CD4-positive, alpha-beta T cell treated with Interleukin-15 for 4 hours (primary cell): ENCODE results near the gene FAM13A.

Source experiments
- DNase-seq: peaks from one replicate; pipeline ENCODE4 v3.0.0-alpha.2; 2020; ENCODE audit warnings: low spot score

Gene FAM13A

GRCh38 chr4:88713782-88714181 lies 343.2 kb downstream of the FAM13A start:
- DNase-seq: no peak

- no peak for DNase-seq
These were observed 347.0 kb downstream of the FAM13A start for GRCh38 chr4:88709989-88710388.

GRCh38 chr4:88706574-88706973 lies 350.4 kb downstream of the FAM13A start:
- no peak for DNase-seq

- no peak for DNase-seq
These were observed 351.0 kb downstream of the FAM13A start for GRCh38 chr4:88705805-88706492.

- DNase-seq: no peak
These were observed 351.8 kb downstream of the FAM13A start for GRCh38 chr4:88705223-88705622.

- no peak for DNase-seq
These were observed 354.2 kb downstream of the FAM13A start for GRCh38 chr4:88702782-88703181.

- no peak for DNase-seq
These were observed 358.5 kb downstream of the FAM13A start for GRCh38 chr4:88698519-88698918.

- DNase-seq: peak; percentile 57
These were observed 359.2 kb downstream of the FAM13A start, which contains the start of gene NAP1L5 for GRCh38 chr4:88697588-88698329. TSS of gene NAP1L5 (minus strand) at chr4:88697829. CDS start at chr4:88697754, 75 bp downstream.

- DNase-seq: peak; percentile 6
These were observed 359.8 kb downstream of the FAM13A start for GRCh38 chr4:88697141-88697540.

- DNase-seq: no peak
These were observed 360.4 kb downstream of the FAM13A start for GRCh38 chr4:88696630-88697029.

- DNase-seq: no peak
These were observed 363.2 kb downstream of the FAM13A start for GRCh38 chr4:88693792-88694191.

GRCh38 chr4:88690355-88690754 lies 366.6 kb downstream of the FAM13A start:
- DNase-seq: no peak

- no peak for DNase-seq
These were observed 375.8 kb downstream of the FAM13A start for GRCh38 chr4:88681209-88681608.
